GM18502 (cell line): ENCODE results near the gene VAMP8.
"Not testable (repeated sequence)": the region's sequence is repeated elsewhere in the genome, so short reads cannot be mapped to it uniquely, and the experiment has no call there.

ENCODE experiments used
- ATAC-seq: cut with Tn5 transposase; IDR thresholded peaks from one replicate; pipeline ENCODE4 v1.9.1; 2021; ENCODE audit warnings: mild to moderate bottlenecking; ENCODE audit not compliant: unreplicated experiment, poor library complexity

VAMP8 gene

DNA sequence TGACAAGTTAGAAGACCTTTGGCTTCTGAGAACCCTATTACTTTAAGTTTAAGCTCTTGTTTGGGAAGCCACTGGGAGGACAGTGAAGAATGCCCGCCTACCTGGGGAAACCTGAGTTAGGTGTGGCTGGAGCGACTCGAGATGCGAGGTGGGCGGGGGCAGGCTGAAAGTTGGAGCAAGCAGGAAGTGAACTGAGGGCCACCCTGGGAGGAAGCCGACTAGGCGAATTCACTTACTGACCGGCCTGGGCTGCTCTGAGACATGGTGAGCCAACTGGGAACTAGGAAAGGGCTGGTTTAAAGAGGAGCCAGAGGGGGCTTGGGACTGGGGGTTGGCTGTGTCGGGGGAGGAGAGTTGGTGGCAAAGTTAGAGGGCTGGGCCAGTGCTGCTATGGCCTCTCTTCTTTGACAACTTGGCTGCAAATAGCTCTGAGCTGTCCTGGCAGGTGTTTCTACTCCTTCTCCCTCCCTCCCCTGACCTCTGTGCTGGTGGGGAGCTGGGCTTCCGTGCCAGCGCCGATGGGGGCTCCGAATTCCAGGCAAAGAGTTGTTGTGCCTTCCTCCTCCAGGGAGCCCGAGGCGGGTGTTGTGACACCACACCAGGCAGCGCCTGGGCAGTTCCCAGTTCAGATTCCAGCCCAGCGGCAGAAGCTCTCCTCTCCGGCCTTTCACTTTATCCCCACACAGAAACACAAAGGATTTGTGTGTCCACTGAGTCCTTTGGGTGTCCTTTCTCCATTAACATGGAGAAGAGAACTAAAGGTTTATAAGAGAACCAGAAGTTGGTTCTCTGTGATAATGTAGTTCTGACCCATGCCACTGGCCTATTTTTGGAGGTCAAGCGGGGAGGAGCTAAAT is at the start of gene VAMP8:
TSS of gene VAMP8 (plus strand) at position 201 of the 857 bp plus-strand sequence. CDS start at position 262, 61 bp downstream.
- peak; percentile 60 for ATAC-seq

DNA sequence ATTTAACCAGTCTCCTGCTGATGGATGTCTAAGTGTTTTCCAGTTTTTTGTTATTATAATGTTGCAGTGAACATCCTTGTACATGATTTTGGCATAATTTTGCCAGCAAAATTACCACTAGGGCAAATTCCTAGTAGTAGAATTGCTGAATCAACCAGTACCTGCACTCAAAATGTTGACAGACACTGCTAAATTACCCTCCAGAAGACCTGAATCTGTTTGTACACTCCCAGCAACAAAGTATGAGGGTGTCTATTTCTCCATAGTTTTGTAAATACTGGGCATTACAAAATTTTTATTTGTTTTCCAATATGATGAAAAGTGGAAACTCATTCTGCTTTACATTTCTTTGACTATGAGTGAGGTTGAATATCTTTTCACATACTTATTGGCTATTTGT is 49.6 kb upstream of the VAMP8 start:
- no peak for ATAC-seq

DNA sequence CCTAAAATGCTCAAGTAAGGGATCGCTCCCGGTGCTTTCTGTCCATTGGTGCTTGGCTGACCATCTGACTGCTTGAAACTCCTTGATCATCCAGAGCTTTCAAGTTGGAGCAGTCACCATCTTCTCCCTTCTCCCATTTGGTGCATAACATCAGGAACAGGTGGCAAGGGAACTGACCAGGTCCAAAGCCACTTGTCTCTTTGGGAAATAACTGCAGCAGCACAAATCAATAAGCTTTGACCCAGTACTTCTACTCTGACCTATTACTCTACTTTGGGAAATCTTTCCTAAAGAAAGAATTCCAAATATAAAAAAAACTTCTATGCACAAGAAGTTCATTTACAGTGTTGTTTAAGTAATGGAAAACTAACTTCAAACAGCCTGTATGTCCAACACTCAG is 49.0 kb upstream of the VAMP8 start:
- no peak for ATAC-seq

DNA sequence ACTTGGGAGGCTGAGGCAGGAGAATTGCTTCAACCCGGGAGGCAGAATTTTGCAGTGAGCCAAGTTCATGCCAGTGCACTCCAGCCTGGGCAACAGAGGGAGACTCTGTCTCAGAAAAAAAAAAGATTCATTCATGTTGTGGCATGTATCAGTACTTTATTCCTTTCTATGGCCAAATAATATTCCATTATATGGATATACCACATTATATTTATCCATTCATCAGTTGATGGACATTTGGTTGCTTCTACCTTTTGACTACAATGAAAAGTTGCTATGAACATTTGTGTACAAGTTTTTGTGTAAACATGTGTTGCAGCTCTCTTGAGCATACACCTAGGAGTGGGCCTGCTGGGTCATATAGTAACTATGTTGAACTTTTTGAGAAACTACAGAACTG is 47.6 kb upstream of the VAMP8 start:
- no peak for ATAC-seq

DNA sequence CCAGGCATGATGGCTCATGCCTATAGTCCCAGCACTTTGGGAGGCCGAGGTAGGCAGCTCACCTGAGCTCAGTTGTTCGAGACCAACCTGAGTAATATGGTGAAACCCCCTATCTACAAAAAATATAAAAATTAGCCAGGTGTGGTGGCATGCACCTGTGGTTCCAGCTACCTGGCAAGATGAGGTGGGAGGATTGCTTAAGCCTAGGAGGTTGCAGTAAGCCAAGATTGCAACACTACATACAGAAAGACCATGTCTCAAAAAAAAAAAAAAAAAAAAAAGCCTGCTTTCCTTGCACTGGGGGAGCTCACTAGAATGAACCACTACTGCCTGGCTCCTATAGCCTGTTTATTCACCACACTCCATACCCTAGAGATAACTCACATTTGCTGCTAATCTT is 45.8 kb upstream of the VAMP8 start:
- no peak for ATAC-seq

DNA sequence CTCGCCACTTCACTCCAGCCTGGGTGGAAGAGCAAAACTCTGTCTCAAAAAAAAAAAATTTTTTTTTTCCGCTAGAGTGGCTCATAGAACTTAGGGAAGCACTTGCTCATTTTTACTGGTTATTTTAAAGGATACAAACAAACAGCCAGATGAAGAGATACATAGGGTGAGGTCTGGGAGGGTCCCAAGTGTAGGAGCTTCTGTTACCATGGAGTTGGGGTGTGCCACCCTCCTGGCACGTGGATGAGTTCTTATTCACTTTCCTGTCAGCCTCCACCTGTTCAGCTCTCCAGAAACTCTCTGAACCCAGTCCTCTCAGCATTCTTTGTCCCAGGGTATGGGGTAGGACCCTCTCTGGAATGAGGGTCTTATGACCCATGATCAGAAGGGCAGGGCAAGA is 43.3 kb upstream of the VAMP8 start:
- ATAC-seq, result no peak

DNA sequence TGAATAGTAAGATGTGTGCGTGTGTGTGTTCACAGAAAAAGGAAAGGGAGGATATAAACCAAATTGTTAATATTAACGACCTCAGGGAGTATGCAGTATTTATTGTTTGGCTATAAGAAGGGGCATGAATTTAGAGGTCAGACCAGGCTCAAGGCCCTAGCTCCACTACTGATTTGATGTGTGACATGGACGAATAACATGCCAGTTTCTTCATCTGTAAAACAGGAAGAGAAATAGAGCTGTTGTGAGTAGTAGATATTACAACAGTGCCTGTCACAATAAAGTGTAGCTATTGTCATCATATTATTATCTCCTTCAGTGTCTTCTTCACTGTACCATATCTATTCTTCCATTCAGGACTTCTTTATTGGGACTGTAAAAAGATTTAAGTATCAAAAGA is 42.5 kb upstream of the VAMP8 start:
- no peak for ATAC-seq

DNA sequence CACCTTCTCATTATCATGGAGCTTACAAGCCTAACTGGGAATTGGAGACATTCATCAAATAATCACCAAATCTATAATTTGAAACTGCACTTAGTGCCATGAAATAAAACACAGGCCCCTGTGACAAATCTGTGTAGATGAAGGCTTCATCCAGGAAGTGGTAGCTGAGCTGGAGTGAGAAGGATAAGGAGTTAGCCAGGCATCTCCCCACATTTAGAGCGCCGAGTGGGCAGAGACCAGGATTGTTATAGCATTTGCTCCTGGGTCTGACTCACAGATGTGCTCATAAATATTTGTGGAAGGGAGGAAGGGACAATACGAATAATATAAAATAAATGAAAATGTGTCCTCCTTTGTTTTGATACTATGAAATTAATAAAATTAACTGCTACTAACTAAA is 40.9 kb upstream of the VAMP8 start:
- no peak for ATAC-seq

DNA sequence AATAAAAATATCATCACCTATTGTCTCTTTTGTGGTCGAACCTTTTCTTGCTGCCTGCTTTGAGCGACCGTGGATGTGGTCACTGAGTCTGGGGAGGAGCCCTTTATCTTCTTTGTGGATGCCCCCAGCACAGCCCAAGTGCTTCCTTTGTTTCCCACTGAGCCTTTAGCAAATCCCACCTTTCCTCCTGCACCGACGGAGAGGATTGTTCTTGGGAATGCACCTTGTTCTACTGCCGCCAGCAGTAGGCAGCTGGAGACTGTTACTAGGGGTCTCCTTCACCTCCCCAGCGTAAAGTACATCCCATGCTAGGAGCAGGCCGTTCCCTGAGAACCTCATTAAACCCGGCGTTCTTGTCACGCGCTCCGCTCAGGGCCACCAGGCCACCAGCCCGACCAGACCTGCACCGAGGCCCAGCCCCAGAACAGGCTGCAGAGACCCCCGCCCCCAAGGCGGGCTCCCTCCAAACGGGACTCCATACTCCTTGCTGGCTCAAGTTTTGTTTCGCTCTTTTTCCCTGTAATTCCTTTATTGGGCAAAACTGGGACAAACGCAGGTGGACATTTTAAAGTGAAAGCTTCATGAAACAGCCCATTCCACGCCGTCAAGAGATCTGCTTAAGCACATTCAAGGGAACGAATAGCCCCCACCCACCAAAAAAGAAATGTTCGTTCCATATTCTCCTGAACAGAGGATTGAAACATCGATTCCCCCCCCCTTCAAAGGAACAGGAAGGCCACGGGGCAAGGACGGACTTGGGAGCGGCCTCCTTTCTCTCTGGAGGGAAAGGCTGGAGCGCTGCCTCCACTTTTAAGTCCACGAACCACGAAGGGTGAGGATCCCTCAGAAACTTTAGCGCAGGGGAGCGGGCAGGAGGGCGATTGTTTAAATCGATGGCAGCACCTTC is 39.5 kb upstream of the VAMP8 start:
- no peak for ATAC-seq

DNA sequence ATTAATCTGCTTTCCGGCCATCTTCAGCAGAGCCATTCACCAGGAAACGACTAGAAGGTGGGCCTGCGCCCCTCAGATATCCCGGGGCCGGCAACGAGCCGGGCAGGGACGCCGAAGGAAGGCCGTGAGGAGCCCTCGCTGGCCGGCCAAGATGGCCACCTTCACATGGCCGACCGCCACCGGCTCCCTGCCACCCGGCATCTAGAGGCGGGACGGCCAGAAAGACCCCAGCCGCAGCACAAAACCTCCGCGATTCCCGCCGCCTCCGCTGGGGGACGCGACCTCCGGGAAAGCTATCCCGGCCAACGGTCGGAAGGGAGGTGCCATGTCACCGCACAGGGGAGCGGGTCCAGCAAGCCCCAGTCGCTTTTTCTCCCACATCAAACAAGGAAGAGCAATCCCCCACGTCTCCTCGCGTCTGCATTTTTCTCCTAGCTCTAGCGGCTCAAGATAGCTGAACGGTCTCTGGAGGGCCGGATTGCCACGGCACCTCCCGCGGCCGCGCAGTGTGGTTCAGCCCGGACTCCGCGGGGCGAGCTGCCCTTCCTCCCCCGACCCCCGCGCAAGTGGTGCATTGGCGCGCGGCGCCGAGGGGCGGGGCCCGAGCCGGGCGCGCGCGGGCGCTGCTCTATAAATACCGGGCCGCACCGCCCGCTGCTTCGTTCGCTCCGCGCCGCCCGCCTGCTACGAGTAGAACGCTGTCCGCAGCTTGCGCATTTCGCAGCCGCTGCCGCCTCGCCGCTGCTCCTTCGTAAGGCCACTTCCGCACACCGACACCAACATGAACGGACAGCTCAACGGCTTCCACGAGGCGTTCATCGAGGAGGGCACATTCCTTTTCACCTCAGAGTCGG is 38.7 kb upstream of the VAMP8 start, which contains the start of gene MAT2A:
TSS of gene MAT2A (plus strand) at position 662 of the 854 bp plus-strand sequence. CDS start at position 782, 120 bp downstream.
- ATAC-seq, result peak; percentile 76

DNA sequence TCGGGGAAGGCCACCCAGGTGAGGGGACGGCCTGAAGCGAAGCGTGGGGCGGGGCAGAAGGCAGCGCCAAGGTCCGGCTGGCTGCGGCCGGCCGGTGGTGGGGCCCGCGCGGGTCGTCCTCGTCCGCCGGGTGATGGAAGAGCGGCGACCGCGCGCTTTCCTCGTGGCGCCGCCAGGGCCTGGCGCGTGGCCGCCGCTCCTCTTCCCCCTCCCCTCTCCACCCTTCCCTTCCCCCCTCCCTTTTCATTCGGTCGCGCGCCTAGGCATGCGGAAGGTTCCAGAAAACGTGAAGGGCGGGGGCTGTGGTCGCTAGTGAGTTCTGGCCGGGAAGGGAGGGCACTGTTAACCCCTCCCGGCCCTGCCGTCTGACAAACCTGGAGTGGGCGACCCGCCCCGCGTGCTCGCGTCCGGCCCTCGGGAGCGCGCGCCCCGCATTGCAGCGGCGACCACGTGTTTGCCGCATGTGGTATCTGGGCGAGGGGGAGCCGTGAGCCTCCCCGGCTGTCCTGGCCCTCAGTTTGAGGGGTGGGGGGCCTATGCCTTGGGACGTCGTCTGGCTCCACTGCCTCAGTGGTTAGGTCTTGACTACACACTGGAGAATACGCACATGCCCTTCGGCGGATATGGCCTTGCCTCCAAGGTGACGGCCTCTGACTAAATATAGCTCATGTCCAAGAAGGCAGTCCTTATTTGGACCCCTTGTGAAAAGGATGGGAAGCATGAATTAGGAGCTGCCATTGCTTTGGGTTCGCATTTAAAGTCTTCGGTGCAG is 37.8 kb upstream of the VAMP8 start:
- peak; percentile 34 for ATAC-seq

DNA sequence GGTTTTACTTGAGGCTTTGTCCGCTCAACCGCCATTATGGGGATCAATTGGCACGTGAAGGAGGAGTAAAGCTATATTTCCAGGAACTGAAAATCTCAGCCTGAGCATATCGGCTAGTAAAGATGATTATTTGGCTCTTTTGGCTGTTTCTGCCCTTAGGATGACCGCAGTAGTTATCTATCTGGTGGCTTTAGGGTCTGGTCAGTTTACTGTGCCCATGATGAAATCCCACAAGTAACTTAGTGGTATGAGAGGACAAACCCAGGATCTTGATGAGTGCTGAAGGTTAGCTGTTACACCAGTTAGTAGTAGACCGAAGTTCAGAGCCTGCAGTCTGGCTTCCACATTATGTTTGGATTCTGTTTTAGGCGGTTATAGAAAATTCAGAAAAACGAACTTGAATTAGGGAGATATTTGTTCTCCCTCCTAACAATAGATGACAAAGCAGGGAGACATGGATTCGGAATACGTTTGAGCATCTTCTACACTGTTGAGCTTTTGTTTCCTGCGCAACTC is 37.2 kb upstream of the VAMP8 start:
- ATAC-seq, result no peak

DNA sequence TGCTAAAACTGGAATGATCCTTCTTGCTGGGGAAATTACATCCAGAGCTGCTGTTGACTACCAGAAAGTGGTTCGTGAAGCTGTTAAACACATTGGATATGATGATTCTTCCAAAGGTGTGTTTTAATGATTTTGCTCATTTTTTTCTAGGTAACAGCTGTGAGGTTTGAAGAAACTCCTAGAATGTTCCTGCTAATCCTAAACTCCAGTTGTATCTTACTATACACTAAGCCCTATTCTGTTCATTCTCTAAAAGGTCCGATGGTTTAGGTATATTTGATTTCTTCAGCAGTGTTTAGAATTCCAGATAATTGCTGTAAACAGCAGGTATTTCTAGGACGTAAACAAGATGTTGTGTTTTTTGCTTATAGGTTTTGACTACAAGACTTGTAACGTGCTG is 36.1 kb upstream of the VAMP8 start:
- no peak for ATAC-seq

DNA sequence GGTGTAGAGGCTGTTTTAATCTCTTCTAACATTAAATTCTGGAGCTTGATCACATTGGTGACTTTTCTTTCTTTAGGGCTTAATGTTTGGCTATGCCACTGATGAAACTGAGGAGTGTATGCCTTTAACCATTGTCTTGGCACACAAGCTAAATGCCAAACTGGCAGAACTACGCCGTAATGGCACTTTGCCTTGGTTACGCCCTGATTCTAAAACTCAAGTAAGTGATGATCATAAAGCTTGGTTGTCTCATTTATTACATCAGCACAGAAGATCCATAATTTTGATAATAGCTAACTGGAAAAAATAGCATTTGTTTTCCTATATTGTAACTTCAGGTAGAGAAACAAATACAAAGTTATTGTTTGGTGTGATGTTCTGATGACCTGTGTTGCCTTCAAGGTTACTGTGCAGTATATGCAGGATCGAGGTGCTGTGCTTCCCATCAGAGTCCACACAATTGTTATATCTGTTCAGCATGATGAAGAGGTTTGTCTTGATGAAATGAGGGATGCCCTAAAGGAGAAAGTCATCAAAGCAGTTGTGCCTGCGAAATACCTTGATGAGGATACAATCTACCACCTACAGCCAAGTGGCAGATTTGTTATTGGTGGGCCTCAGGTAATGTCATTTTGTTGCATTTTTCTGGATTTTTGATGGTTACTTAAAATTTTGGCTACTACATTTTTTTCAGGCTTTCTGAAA is 35.5 kb upstream of the VAMP8 start:
- ATAC-seq, result no peak

DNA sequence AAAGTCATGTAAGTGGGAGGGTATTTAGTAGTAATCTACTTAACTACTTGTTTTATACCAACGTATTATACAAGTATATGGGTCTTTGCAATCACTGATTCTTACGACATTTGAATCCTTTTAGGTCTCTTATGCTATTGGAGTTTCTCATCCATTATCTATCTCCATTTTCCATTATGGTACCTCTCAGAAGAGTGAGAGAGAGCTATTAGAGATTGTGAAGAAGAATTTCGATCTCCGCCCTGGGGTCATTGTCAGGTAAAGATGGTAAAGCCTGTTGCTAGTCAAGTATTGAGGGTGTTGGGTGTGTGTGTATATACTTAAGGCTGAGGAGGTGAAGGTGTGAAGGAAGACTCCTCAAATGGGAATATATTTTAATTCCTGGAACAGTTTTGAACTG is 34.6 kb upstream of the VAMP8 start:
- ATAC-seq, result no peak

DNA sequence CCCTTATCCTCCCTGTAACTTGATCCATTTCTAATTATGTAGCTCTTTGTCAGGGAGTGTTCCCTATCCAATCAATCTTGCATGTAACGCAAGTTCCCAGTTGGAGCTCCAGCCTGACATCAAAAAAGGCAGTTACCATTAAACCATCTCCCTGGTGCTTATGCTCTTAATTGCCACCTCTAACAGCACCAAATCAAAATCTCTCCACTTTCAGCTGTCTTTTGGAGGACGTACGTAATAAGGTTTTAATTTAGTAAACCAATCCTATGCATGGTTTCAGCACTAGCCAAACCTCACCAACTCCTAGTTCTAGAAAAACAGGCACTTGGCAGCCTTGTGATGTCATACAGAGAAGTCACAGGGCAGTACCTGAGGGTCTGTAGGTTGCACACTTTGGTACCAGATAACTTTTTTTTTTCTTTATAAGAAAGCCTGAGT is 33.1 kb upstream of the VAMP8 start:
- not testable (repeated sequence) for ATAC-seq

DNA sequence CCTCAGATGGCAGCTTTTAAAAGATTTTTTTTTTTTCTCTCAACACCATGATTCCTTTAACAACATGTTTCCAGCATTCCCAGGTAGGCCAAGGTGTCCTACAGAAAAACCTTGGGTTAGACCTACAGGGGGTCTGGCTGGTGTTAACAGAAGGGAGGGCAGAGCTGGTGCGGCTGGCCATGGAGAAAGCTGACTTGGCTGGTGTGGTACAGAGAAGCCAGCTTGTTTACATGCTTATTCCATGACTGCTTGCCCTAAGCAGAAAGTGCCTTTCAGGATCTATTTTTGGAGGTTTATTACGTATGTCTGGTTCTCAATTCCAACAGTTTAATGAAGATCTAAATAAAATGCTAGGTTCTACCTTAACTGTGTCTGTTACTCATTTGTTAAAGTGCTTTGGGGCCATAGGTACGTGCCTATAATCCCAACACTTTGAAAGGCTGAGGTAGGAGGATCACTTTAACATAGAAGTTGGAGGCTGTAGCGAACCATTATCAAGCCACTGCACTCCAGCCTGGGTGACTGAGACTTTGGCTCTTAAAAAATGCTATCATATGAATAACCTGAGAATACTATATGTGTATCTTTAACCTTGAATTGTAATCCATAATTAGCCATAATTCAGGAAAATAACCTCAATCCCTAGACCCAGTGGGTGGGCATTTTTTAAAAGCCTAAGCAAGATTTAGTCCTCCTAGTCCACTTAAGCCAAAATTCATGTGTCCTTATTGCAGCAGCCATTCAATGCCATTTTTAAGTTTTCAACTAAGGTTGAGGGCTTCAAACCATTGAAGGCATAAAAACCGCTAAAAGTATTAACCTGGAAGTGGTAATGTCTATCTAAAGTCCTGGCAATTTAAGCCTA is 32.2 kb upstream of the VAMP8 start:
- not testable (repeated sequence) for ATAC-seq

DNA sequence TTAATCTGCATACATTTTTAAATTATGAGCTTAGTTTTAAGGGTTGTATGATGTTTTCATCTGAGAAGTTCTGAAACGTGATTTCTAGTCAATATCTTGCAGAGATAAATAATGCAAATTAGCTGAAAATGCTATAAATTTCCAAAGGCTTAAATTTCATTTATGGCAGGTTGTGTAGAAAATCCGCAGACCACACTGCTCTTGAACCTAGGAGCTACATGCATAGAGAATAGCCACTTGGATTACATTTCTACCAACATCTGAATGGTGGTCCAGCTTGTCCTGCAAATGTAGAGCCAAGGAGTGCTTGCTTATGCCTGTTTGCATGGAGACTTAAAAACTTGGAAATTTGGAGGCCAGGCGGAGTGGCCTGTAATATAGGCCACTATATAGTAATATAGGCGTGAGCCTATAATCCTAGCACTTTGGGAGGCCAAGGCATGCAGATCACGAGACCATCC is 31.6 kb upstream of the VAMP8 start:
- no peak for ATAC-seq
